ENCODE measurements around the gene STRA8.

DNA sequence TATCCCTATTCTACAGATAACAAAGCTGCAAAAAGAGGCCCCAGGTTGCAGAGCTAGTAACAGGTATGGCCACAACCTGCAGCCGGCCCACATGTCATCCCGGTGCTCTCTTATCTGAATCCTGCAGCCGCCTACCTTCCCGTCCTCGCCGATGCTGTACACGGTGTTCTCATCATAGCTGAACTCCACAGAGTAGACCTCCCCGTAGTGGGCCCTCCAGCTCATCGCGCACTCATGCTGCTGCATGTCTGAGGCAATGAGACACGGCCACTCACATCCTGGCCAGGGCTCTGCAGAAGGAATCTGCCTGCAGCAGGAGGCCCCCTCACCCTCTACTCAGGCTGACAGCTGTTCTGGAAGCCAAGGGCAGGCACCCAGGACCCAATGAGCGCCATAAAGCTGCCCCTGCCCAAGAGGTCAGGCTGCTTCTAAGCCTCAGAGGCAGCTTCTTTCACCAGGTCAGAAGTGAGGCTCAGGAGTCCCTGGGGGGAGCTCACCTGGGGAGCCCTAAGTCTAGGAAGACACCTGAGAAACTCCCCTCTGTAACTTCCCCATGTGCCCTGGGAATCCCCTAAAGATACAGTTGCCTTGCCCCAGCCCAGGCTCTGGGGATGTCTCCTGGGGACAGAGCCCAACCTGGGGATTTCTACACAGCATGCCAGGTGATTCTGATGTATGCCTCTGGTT, 45.2 kb upstream of the STRA8 start:
- TF ChIP-seq GATA3 (IDR thresholded peaks at IDR 0.05; ENCODE audit: low read depth, low read length) (no peak), GATA2 (IDR thresholded peaks at IDR 0.05; ENCODE audit: low read depth, low read length) (no peak)
